ENCODE results near the gene FABP1. TPM values are rescaled to one million over a fixed set of nuclear protein-coding genes. Genes with fewer than 3 reads are reported as not detected.

Gene FABP1
- total RNA-seq, 4 donors from 2014 or later, result not detected

- Histone ChIP-seq H3K9me3 (no peaks in the 10 kb centered on the region), H3K27ac (no peak overlapping the region), H3K36me3 (no peaks in the 10 kb centered on the region), H3K4me1 (no peaks in the 10 kb centered on the region), H3K27me3 (no peaks in the 10 kb centered on the region), H3K4me3 (no peak overlapping the region)
- 92 to 96% methylated on average over 18 of the region's 18 CpGs for WGBS, 2 donors
- TF ChIP-seq POLR2A (IDR thresholded peaks at IDR 0.05) (no peak), EP300 (IDR thresholded peaks at IDR 0.05) (no peak)
- TF ChIP-seq, protein P1, sequence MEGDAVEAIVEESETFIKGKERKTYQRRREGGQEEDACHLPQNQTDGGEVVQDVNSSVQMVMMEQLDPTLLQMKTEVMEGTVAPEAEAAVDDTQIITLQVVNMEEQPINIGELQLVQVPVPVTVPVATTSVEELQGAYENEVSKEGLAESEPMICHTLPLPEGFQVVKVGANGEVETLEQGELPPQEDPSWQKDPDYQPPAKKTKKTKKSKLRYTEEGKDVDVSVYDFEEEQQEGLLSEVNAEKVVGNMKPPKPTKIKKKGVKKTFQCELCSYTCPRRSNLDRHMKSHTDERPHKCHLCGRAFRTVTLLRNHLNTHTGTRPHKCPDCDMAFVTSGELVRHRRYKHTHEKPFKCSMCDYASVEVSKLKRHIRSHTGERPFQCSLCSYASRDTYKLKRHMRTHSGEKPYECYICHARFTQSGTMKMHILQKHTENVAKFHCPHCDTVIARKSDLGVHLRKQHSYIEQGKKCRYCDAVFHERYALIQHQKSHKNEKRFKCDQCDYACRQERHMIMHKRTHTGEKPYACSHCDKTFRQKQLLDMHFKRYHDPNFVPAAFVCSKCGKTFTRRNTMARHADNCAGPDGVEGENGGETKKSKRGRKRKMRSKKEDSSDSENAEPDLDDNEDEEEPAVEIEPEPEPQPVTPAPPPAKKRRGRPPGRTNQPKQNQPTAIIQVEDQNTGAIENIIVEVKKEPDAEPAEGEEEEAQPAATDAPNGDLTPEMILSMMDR (IDR thresholded peaks at IDR 0.05), result no peak
- DNase-seq (ENCODE audit: low spot score in 2 of 2), result no peak
Observed at GRCh38 chr2:88116669-88117432, 11.0 kb downstream of the FABP1 start.

DNA sequence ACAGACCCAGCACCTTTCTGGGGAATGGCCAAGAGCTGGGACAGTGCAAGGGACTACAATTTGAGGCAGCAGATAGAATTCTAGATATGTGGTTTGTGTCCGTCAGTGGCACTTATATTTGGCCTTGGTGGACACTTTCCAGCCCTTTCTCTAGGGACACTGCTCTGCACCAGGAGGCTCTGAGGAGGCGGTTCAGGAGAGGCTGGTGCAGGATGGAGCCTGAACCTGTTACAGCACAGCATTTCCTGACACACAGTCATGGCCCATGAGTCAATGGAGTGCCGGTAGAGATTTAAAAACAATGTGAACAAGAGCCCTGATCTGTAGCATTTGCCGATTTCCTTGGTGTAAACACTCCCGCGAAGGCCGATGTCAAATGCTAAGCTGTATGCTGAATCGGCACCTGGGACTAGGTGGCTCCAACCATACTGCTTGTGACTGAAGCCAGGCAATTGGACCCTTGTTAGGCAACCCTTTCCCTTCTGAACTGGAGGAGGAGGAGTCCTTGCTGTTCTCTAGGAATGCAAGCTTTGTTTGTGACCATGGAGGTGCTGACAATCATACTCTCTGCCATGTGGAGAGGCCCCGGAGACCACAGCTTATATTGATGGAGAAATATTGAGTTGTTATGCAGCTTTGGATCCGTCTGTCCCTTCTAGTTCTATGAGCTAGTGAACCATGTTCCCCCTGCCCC lies 11.9 kb downstream of the FABP1 start:
- H3K4me3 ChIP-seq, result no peak overlapping the region
- TF ChIP-seq, protein P1 (IDR thresholded peaks at IDR 0.05), result no peak
- TF ChIP-seq EP300 (IDR thresholded peaks at IDR 0.05) (no peak), POLR2A (IDR thresholded peaks at IDR 0.05) (no peak)
- no peaks in the 10 kb centered on the region for H3K36me3 ChIP-seq
- H3K4me1 ChIP-seq, result no peaks in the 10 kb centered on the region
- 88 to 90% methylated on average over 10 of the region's 10 CpGs for WGBS, 2 donors
- H3K9me3 ChIP-seq, result no peaks in the 10 kb centered on the region
- no peaks in the 10 kb centered on the region for H3K27me3 ChIP-seq
- no peak overlapping the region for H3K27ac ChIP-seq
- DNase-seq (ENCODE audit: low spot score in 2 of 2), result no peak

DNA sequence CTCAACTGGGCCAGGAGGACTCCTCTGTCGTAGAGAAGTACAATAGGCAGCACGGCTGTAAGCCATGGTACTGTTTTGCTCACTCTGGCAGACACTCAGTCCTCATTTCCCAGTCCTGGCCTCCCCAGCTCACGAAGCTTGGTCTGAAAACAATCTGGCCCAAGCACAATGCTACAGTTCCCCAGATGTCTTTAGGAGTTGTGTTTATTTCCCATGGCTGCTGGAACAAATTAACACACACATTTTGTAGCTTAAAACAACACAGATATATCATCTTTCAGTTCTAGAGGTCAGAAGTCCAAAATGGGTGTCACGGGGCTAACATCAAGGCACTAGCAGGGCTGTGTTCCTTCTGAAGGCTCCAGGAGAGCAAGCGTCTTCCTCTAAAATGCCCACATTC lies 13.0 kb downstream of the FABP1 start:
- no peaks in the 10 kb centered on the region for H3K36me3 ChIP-seq
- 39 to 49% methylated on average over 5 of the region's 5 CpGs for WGBS, 2 donors
- no peaks in the 10 kb centered on the region for H3K27me3 ChIP-seq
- H3K4me1 ChIP-seq, result no peaks in the 10 kb centered on the region
- DNase-seq (ENCODE audit: low spot score in 2 of 2), result no peak
- no peak for TF ChIP-seq EP300 (IDR thresholded peaks at IDR 0.05)
- no peak for TF ChIP-seq POLR2A (IDR thresholded peaks at IDR 0.05)
- TF ChIP-seq, protein P1 (IDR thresholded peaks at IDR 0.05), result no peak
- H3K4me3 ChIP-seq, result no peak overlapping the region
- H3K27ac ChIP-seq, result no peak overlapping the region
- no peaks in the 10 kb centered on the region for H3K9me3 ChIP-seq

DNA sequence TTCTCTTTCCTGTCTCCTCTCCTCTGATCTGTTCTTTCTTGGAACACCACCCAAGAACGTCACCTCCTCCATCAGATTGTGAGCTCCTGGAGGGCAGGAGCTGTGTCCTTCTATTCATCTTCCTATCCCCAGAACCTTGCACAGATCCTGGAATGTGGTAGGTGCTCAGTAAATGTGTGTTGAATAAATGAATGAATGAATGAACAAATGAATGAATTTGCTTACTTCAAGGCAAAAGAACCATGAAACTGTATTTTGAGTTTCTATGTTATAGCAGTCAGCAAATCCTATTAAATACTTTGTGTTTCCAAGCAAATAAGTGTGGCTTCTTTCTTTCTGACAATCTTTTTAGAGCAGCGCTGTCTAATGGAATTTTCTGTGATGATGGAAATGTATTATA lies 14.8 kb downstream of the FABP1 start:
- no peaks in the 10 kb centered on the region for H3K27me3 ChIP-seq
- DNase-seq (ENCODE audit: low spot score in 2 of 2), result no peak
- WGBS, 2 donors, result 92 to 93% methylated on average over 2 of the region's 2 CpGs
- H3K4me3 ChIP-seq, result no peak overlapping the region
- TF ChIP-seq EP300 (IDR thresholded peaks at IDR 0.05) (no peak), POLR2A (IDR thresholded peaks at IDR 0.05) (no peak)
- TF ChIP-seq, protein P1 (IDR thresholded peaks at IDR 0.05), result no peak
- H3K36me3 ChIP-seq, result no peaks in the 10 kb centered on the region
- H3K27ac ChIP-seq, result no peak overlapping the region
- H3K4me1 ChIP-seq, result no peaks in the 10 kb centered on the region
- no peaks in the 10 kb centered on the region for H3K9me3 ChIP-seq

- TF ChIP-seq EP300 (IDR thresholded peaks at IDR 0.05) (no peak), POLR2A (IDR thresholded peaks at IDR 0.05) (no peak)
- TF ChIP-seq, protein P1 (IDR thresholded peaks at IDR 0.05), result no peak
- Histone ChIP-seq H3K4me3 (no peak overlapping the region), H3K4me1 (no peaks in the 10 kb centered on the region), H3K27ac (no peak overlapping the region), H3K9me3 (no peaks in the 10 kb centered on the region), H3K27me3 (no peaks in the 10 kb centered on the region), H3K36me3 (no peaks in the 10 kb centered on the region)
- DNase-seq (ENCODE audit: low spot score in 2 of 2), result no peak
- WGBS, 2 donors, result 84 to 89% methylated on average over 2 of the region's 2 CpGs
Observed at GRCh38 chr2:88110830-88111229, 17.0 kb downstream of the FABP1 start.
